ENCODE measurements around the gene LAMA3. TPM values are rescaled to one million over a fixed set of nuclear protein-coding genes. Genes with fewer than 3 reads are reported as not detected.

The LAMA3 gene
- polyA plus RNA-seq, 1 donor from 2014 or later: 3.4 TPM

DNA sequence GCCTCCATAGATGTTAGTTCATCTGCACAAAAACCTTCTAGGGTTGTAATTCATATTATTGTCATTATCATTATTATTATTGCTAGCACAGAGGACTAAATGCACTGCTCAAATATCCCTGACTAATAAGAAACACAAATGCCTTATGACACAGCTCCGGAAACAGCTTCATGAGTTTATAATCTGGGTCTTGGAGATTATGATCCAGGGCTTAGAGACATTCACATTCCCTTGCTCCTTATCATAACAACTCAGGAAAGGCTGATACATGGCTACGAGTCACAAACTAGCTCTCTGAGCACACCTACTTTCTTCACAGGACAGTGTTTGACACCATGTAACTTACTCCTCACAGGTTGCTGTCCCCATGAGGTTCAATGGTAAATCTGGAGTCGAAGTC is 223.1 kb downstream of the LAMA3 start:
- Histone ChIP-seq H2AFZ (ENCODE audit: low read depth, low read length) (no peak overlapping the region), H3K9ac (ENCODE audit: low read length) (no peak overlapping the region), H3F3A (ENCODE audit: insufficient read depth, low read length, poor library complexity, severe bottlenecking) (no peaks in the 10 kb centered on the region), H3K27ac (ENCODE audit: low read length) (no peak overlapping the region), H3K27me3 (ENCODE audit: insufficient read depth, low read depth, low read length) (no peaks in the 10 kb centered on the region), H3K9me2 (ENCODE audit: insufficient read depth, low read length) (no peaks in the 10 kb centered on the region), H3K4me2 (ENCODE audit: low read length) (no peak overlapping the region), H4K20me1 (ENCODE audit: insufficient read depth) (no peaks in the 10 kb centered on the region), H3K9me3 (ENCODE audit: low read length) (no peaks in the 10 kb centered on the region), H3K36me3 (ENCODE audit: insufficient read depth, low read length) (no peaks in the 10 kb centered on the region), H3K79me2 (replicated peaks; ENCODE audit: insufficient read depth, low read length) (no peaks in the 10 kb centered on the region), H3K4me3 (ENCODE audit: low read length) (no peak overlapping the region)
- TF ChIP-seq REST (IDR thresholded peaks at IDR 0.05; ENCODE audit: borderline replicate concordance): no peak
- no peak for TF ChIP-seq SMC3 (conservative IDR thresholded peaks at IDR 0.05; ENCODE audit: poor library complexity)
- TF ChIP-seq, protein P1, sequence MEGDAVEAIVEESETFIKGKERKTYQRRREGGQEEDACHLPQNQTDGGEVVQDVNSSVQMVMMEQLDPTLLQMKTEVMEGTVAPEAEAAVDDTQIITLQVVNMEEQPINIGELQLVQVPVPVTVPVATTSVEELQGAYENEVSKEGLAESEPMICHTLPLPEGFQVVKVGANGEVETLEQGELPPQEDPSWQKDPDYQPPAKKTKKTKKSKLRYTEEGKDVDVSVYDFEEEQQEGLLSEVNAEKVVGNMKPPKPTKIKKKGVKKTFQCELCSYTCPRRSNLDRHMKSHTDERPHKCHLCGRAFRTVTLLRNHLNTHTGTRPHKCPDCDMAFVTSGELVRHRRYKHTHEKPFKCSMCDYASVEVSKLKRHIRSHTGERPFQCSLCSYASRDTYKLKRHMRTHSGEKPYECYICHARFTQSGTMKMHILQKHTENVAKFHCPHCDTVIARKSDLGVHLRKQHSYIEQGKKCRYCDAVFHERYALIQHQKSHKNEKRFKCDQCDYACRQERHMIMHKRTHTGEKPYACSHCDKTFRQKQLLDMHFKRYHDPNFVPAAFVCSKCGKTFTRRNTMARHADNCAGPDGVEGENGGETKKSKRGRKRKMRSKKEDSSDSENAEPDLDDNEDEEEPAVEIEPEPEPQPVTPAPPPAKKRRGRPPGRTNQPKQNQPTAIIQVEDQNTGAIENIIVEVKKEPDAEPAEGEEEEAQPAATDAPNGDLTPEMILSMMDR (IDR thresholded peaks at IDR 0.05; ENCODE audit: poor library complexity, severe bottlenecking): no peak
- TF ChIP-seq EZH2 (IDR thresholded peaks at IDR 0.05; ENCODE audit: borderline replicate concordance, insufficient read depth, low read length, poor library complexity, severe bottlenecking): no peak
- TF ChIP-seq TAF1 (IDR thresholded peaks at IDR 0.05; ENCODE audit: low read depth): no peak
- TF ChIP-seq MXI1 (conservative IDR thresholded peaks at IDR 0.05; ENCODE audit: poor library complexity, severe bottlenecking): no peak
- TF ChIP-seq RAD21 (conservative IDR thresholded peaks at IDR 0.05): no peak
- no peak for TF ChIP-seq EP300 (conservative IDR thresholded peaks at IDR 0.05; ENCODE audit: poor library complexity, severe bottlenecking)
- no peak for TF ChIP-seq POLR2AphosphoS5 (IDR thresholded peaks at IDR 0.05)

- Histone ChIP-seq H3K36me3 (ENCODE audit: insufficient read depth, low read length) (no peaks in the 10 kb centered on the region), H3K4me2 (ENCODE audit: low read length) (no peak overlapping the region), H3K79me2 (replicated peaks; ENCODE audit: insufficient read depth, low read length) (no peaks in the 10 kb centered on the region), H3F3A (ENCODE audit: insufficient read depth, low read length, poor library complexity, severe bottlenecking) (no peaks in the 10 kb centered on the region), H4K20me1 (ENCODE audit: insufficient read depth) (no peaks in the 10 kb centered on the region), H3K4me3 (ENCODE audit: low read length) (no peak overlapping the region), H3K9me3 (ENCODE audit: low read length) (no peaks in the 10 kb centered on the region), H3K27me3 (ENCODE audit: insufficient read depth, low read depth, low read length) (no peaks in the 10 kb centered on the region), H3K9me2 (ENCODE audit: insufficient read depth, low read length) (no peaks in the 10 kb centered on the region), H3K9ac (ENCODE audit: low read length) (no peak overlapping the region), H3K27ac (ENCODE audit: low read length) (no peak overlapping the region), H2AFZ (ENCODE audit: low read depth, low read length) (no peak overlapping the region)
- TF ChIP-seq POLR2AphosphoS5 (IDR thresholded peaks at IDR 0.05): no peak
- TF ChIP-seq RAD21 (conservative IDR thresholded peaks at IDR 0.05): no peak
- no peak for TF ChIP-seq REST (IDR thresholded peaks at IDR 0.05; ENCODE audit: borderline replicate concordance)
- TF ChIP-seq SMC3 (conservative IDR thresholded peaks at IDR 0.05; ENCODE audit: poor library complexity): no peak
- TF ChIP-seq TAF1 (IDR thresholded peaks at IDR 0.05; ENCODE audit: low read depth): no peak
- no peak for TF ChIP-seq EP300 (conservative IDR thresholded peaks at IDR 0.05; ENCODE audit: poor library complexity, severe bottlenecking)
- TF ChIP-seq, protein P1 (IDR thresholded peaks at IDR 0.05; ENCODE audit: poor library complexity, severe bottlenecking): no peak
- TF ChIP-seq MXI1 (conservative IDR thresholded peaks at IDR 0.05; ENCODE audit: poor library complexity, severe bottlenecking): no peak
- no peak for TF ChIP-seq EZH2 (IDR thresholded peaks at IDR 0.05; ENCODE audit: borderline replicate concordance, insufficient read depth, low read length, poor library complexity, severe bottlenecking)
Observed at GRCh38 chr18:23916338-23916737, 227.1 kb downstream of the LAMA3 start.
